Activated naive CD8-positive, alpha-beta T cell treated with anti-CD3 and anti-CD28 coated beads, Interleukin-2, amount 10 ng/mL, durations not matched to agents 7 days and 5 days (primary cell): ENCODE data around the gene TOMM22. TPM values are rescaled to one million over a fixed set of nuclear protein-coding genes. Genes with fewer than 3 reads are reported as not detected.

Experiments
- ATAC-seq: fragments of 150-1000 bp; cut with Tn5 transposase; one replicate; pipeline ENCODE4 v1.10.0; 2021; ENCODE audit warnings: low read depth, moderate library complexity
- POLR2A ChIA-PET: fragments of 350-600 bp; sonication (Branson Sonifier 250); formaldehyde crosslinking; loops from one replicate; lab custom pipeline; 2021; ENCODE audit warnings: antibody characterized with exemption; lab: Charles Lee
- DNase-seq: peaks from one replicate; pipeline ENCODE4 v3.0.0; 2021
- H3K27ac Mint-ChIP-seq: one replicate; pipeline ENCODE4 v1.8.0; 2022; ENCODE audit warnings: mild to moderate bottlenecking, mixed read lengths
- H3K27me3 Mint-ChIP-seq: one replicate; pipeline ENCODE4 v1.8.0; 2022; ENCODE audit warnings: mild to moderate bottlenecking, moderate library complexity, mixed read lengths
- H3K36me3 Mint-ChIP-seq: one replicate; pipeline ENCODE4 v1.8.0; 2021; ENCODE audit warnings: mild to moderate bottlenecking, mixed read lengths
- H3K4me1 Mint-ChIP-seq: one replicate; pipeline ENCODE4 v1.8.0; 2021; ENCODE audit warnings: mixed read lengths
- H3K4me3 Mint-ChIP-seq: one replicate; pipeline ENCODE4 v1.8.0; 2022; ENCODE audit warnings: mild to moderate bottlenecking, moderate library complexity, mixed read lengths
- H3K9me3 Mint-ChIP-seq: one replicate; pipeline ENCODE4 v1.8.0; 2021; ENCODE audit warnings: mixed read lengths
- total RNA-seq, 2 experiments: library from RNA; stranded (reverse); gene quantifications; one replicate each; pipeline ENCODE4 v1.2.3, GENCODE V29; 2021

The TOMM22 gene
- total RNA-seq, 2 experiments from 2014 or later: 58.7 to 60.4 TPM

- POLR2A ChIA-PET: interaction anchor here (0.9 to 16.1 kb wide), 8 partner anchors 9 to 110 kb away, joined by 4 to 386 read pairs (median 8); partner anchors contain the start of genes GTPBP1, NPTXR and SUN2
- ATAC-seq: peak; percentile 5
- H3K36me3 Mint-ChIP-seq: peaks cover 28% of the 10 kb centered on the region
- no peak overlapping the region for H3K4me3 Mint-ChIP-seq
- H3K27ac Mint-ChIP-seq: peak overlapping the region; percentile 75
- no peaks in the 10 kb centered on the region for H3K27me3 Mint-ChIP-seq
- no peak for DNase-seq
- H3K9me3 Mint-ChIP-seq: no peaks in the 10 kb centered on the region
- H3K4me1 Mint-ChIP-seq: peaks cover 26% of the 10 kb centered on the region
Observed at GRCh38 chr22:38733724-38734381, 52.1 kb downstream of the TOMM22 start.

GRCh38 chr22:38734421-38735100 lies 52.8 kb downstream of the TOMM22 start:
- Mint-ChIP-seq H3K4me1 (peaks cover 23% of the 10 kb centered on the region), H3K27ac (peak overlapping the region; percentile 75)

More at GRCh38 chr22:38734421-38735100, 52.8 kb downstream of the TOMM22 start:
- Mint-ChIP-seq H3K27me3 (no peaks in the 10 kb centered on the region), H3K4me3 (peak overlapping the region; percentile 44), H3K9me3 (no peaks in the 10 kb centered on the region), H3K36me3 (peaks cover 28% of the 10 kb centered on the region)
- ATAC-seq: no peak
- no peak for DNase-seq
- POLR2A ChIA-PET: interaction anchor here (0.9 to 16.1 kb wide), 8 partner anchors 8 to 109 kb away, joined by 4 to 386 read pairs (median 6); partner anchors contain the start of genes NPTXR and SUN2

Other genes with a start within 250 kb of the TOMM22 start
- gene KCNJ4, start 226.8 kb upstream of the TOMM22 start, total RNA-seq: not detected
- 1 to 10 TPM in 1 of 2 experiments, under 1 TPM in 1; 0.91 to 1.4 TPM for gene KDELR3, start 213.9 kb upstream of the TOMM22 start, total RNA-seq
- gene DDX17, start 175.6 kb upstream of the TOMM22 start, total RNA-seq: 100 to 1,000 TPM; 667 to 710 TPM
- gene DMC1, start 111.8 kb upstream of the TOMM22 start, total RNA-seq: 10 to 100 TPM in 1 of 2 experiments, 1 to 10 TPM in 1; 8.3 to 13.2 TPM
- under 1 TPM; 0.23 to 0.36 TPM for gene FAM227A, start 25.6 kb upstream of the TOMM22 start, total RNA-seq
- 10 to 100 TPM; 20.1 to 22.4 TPM for gene CBY1, start 25.3 kb upstream of the TOMM22 start, total RNA-seq
- 10 to 100 TPM; 59.1 to 61.6 TPM for gene JOSD1, start 19.0 kb downstream of the TOMM22 start, total RNA-seq
- gene GTPBP1, start 24.0 kb downstream of the TOMM22 start, total RNA-seq: 10 to 100 TPM; 98.6 TPM
- 100 to 1,000 TPM; 607 to 626 TPM for gene SUN2, start 74.0 kb downstream of the TOMM22 start, total RNA-seq
- gene DNAL4, start 112.2 kb downstream of the TOMM22 start, total RNA-seq: 10 to 100 TPM in 1 of 2 experiments, 1 to 10 TPM in 1; 9.3 to 12.0 TPM
- gene NPTXR, start 162.1 kb downstream of the TOMM22 start, total RNA-seq: 1 to 10 TPM; 5.9 to 6.8 TPM
- gene CBX6, start 190.3 kb downstream of the TOMM22 start, total RNA-seq: 10 to 100 TPM; 66.0 to 66.4 TPM